Stimulated activated CD8-positive, alpha-beta memory T cell treated with anti-CD3 and anti-CD28 coated beads, Interleukin-2, amount 100 ng/mL, for 1 hour (primary cell): Measurements from ENCODE around the gene ZC3H18.

ENCODE experiments used
- DNase-seq, 2 donors: peaks; one replicate each; pipeline ENCODE4 v3.0.0-alpha.2; 2020; ENCODE audit warnings: low read depth in 2 of 2

Gene ZC3H18

GRCh38 chr16:88569985-88570690 lies at the start of gene ZC3H18:
ZC3H18 (plus strand) TSS chr16:88570403; CDS start chr16:88577124, 6,721 bp downstream.
- DNase-seq: peak; percentile 97 to 98

GRCh38 chr16:88521674-88522073 lies 48.5 kb upstream of the ZC3H18 start:
- DNase-seq: no peak

- no peak for DNase-seq
Observed at GRCh38 chr16:88522276-88522949, 47.8 kb upstream of the ZC3H18 start.

GRCh38 chr16:88523309-88524161 lies 46.7 kb upstream of the ZC3H18 start:
- DNase-seq: no peak

GRCh38 chr16:88524274-88524972 lies 45.8 kb upstream of the ZC3H18 start:
- DNase-seq: no peak

GRCh38 chr16:88524973-88525662 lies 45.1 kb upstream of the ZC3H18 start:
- DNase-seq: no peak

- DNase-seq: no peak
Observed at GRCh38 chr16:88525663-88525990, 44.6 kb upstream of the ZC3H18 start.

- no peak for DNase-seq
Observed at GRCh38 chr16:88526008-88526905, 43.9 kb upstream of the ZC3H18 start.

- DNase-seq: no peak
Observed at GRCh38 chr16:88526906-88527185, 43.4 kb upstream of the ZC3H18 start.

GRCh38 chr16:88527186-88527936 lies 42.8 kb upstream of the ZC3H18 start:
- peak; percentile 29 to 43 for DNase-seq

- DNase-seq: no peak
Observed at GRCh38 chr16:88527937-88528743, 42.1 kb upstream of the ZC3H18 start.

GRCh38 chr16:88528902-88529318 lies 41.3 kb upstream of the ZC3H18 start:
- no peak for DNase-seq

- no peak for DNase-seq
Observed at GRCh38 chr16:88529596-88529995, 40.6 kb upstream of the ZC3H18 start.

GRCh38 chr16:88530051-88530857 lies 39.9 kb upstream of the ZC3H18 start:
- no peak for DNase-seq

- no peak for DNase-seq
Observed at GRCh38 chr16:88530858-88531203, 39.4 kb upstream of the ZC3H18 start.

- DNase-seq: no peak
Observed at GRCh38 chr16:88531346-88531745, 38.9 kb upstream of the ZC3H18 start.

- no peak for DNase-seq
Observed at GRCh38 chr16:88531931-88532433, 38.2 kb upstream of the ZC3H18 start.
